GM12878 (cell line): ENCODE results near the gene MYO3A. TPM values are rescaled to one million over a fixed set of nuclear protein-coding genes. Genes with fewer than 3 reads are reported as not detected.

ENCODE experiments used
- ATAC-seq: fragments of 200-7000 bp; cut with Tn5 transposase; 3 replicates; pipeline ENCODE4 v1.9.1; 2020; ENCODE audit warnings: mild to moderate bottlenecking, moderate library complexity
- BruUV-seq: library from RNA; stranded (reverse); fragments of 400-500 nt; replicated peaks from 2 replicates; lab custom pipeline; 2021; lab: Mats Ljungman, UMichigan
- CTCF ChIA-PET: fragments of 300-600 bp; sonication (Branson Sonifier 250); formaldehyde crosslinking; extraction: SDS; loops from one replicate; lab custom pipeline; 2021; ENCODE audit warnings: inconsistent platforms; lab: Yijun Ruan, JAX
- POLR2A ChIA-PET: fragments of 350-600 bp; formaldehyde crosslinking; extraction: SDS; loops from one replicate; lab custom pipeline; 2021; ENCODE audit warnings: inconsistent platforms; lab: Charles Lee
- RAD21 ChIA-PET: fragments of 300-600 bp; sonication (Branson Sonifier 250); formaldehyde crosslinking; loops from one replicate; lab custom pipeline; 2023; ENCODE audit warnings: antibody characterized with exemption; ENCODE audit not compliant: unreplicated experiment; lab: Charles Lee
- SMC1A ChIA-PET: fragments of 300-600 bp; sonication (Branson Sonifier 250); formaldehyde crosslinking; loops from one replicate; lab custom pipeline; 2023; ENCODE audit not compliant: unreplicated experiment, uncharacterized antibody; lab: Charles Lee
- DNase-seq: peaks from one replicate; pipeline ENCODE4 v3.0.0-alpha.2; 2011; ENCODE audit warnings: low read depth, low spot score
- FAIRE-seq: peaks from 3 replicates; lab custom pipeline; 2011; peaks lifted over from hg19 to GRCh38; lab: Jason Lieb, UNC
- H2AFZ ChIP-seq: 2 replicates; pipeline ENCODE4 v1.6.0; 2011; ENCODE audit warnings: low read depth, low read length, control low read depth; ENCODE audit not compliant: control insufficient read depth
- H3K27ac ChIP-seq: 2 replicates; pipeline ENCODE4 v1.5.1; 2011; ENCODE audit warnings: control low read depth; ENCODE audit not compliant: control insufficient read depth, insufficient read depth
- H3K27me3 ChIP-seq, 2 experiments: replicated peaks in 1 of 2; 2 replicates each; pipeline versions ENCODE4 v1.6.0 to v1.6.1; 2011; ENCODE audit warnings: low read length in 1 of 2; ENCODE audit not compliant: control insufficient read depth in 2 of 2, insufficient read depth in 2 of 2
- H3K36me3 ChIP-seq, 2 experiments: 2 replicates each; pipeline ENCODE4 v1.5.1; 2011; ENCODE audit warnings: low read length in 1 of 2; ENCODE audit not compliant: control insufficient read depth in 2 of 2, insufficient read depth in 2 of 2
- H3K4me1 ChIP-seq: 2 replicates; pipeline ENCODE4 v1.6.1; 2011; ENCODE audit warnings: mild to moderate bottlenecking, low read length, moderate library complexity, mixed read lengths; ENCODE audit not compliant: control insufficient read depth, insufficient read depth
- H3K4me2 ChIP-seq: 2 replicates; pipeline ENCODE4 v1.6.0; 2011; ENCODE audit warnings: control low read depth; ENCODE audit not compliant: control insufficient read depth, insufficient read depth
- H3K4me3 ChIP-seq: fragments of 200-600 bp; sonication (generic); 2 replicates; pipeline ENCODE4 v1.5.1; 2016
- H3K79me2 ChIP-seq: 2 replicates; pipeline ENCODE4 v1.6.0; 2011; ENCODE audit warnings: low read length; ENCODE audit not compliant: control insufficient read depth, insufficient read depth
- H3K9ac ChIP-seq: 2 replicates; pipeline ENCODE4 v1.8.0; 2011; ENCODE audit warnings: low read length, control low read depth, mixed read lengths; ENCODE audit not compliant: control insufficient read depth, insufficient read depth
- H3K9me3 ChIP-seq: replicated peaks from 3 replicates; pipeline ENCODE4 v1.5.1; 2011; ENCODE audit warnings: mild to moderate bottlenecking, low read length; ENCODE audit not compliant: control insufficient read depth, insufficient read depth
- H4K20me1 ChIP-seq: 2 replicates; pipeline ENCODE4 v1.6.0; 2011; ENCODE audit not compliant: control insufficient read depth, insufficient read depth
- BCLAF1 ChIP-seq: fragments of 450-650 bp; IDR thresholded peaks from 2 replicates; pipeline ENCODE4 v1.6.1; 2017; ENCODE audit warnings: antibody characterized with exemption, mild to moderate bottlenecking, moderate library complexity
- CTCF ChIP-seq, 3 experiments: IDR thresholded peaks in 2 of 3; conservative IDR thresholded peaks in 1 of 3; 2 replicates each; pipeline ENCODE4 v1.5.1; 2011; ENCODE audit warnings: low read depth in 3 of 3, low read length in 3 of 3, mild to moderate bottlenecking in 3 of 3, control low read depth in 2 of 3, moderate library complexity in 2 of 3, inconsistent platforms in 1 of 3, mixed read lengths in 1 of 3; ENCODE audit not compliant: control insufficient read depth in 2 of 3, insufficient read depth in 1 of 3; ENCODE audit errors: extremely low read depth in 1 of 3
- EED ChIP-seq: sonication (generic); IDR thresholded peaks from 2 replicates; pipeline ENCODE4 v1.6.1; 2016; ENCODE audit warnings: antibody characterized with exemption, low read depth
- ELK1 ChIP-seq: IDR thresholded peaks from 2 replicates; pipeline ENCODE4 v1.6.1; 2012; ENCODE audit warnings: low read depth, low read length, improper control_type of control experiment
- EP300 ChIP-seq, 2 experiments: fragments of 150-350 bp in 1 of 2; IDR thresholded peaks; 2 replicates each; pipeline ENCODE4 v1.6.1; 2011 to 2012; ENCODE audit warnings: low read depth in 2 of 2, low read length in 2 of 2, borderline replicate concordance in 1 of 2, improper control_type of control experiment in 1 of 2, inconsistent platforms in 1 of 2; ENCODE audit not compliant: control insufficient read depth in 1 of 2
- GABPA ChIP-seq: IDR thresholded peaks from 2 replicates; pipeline ENCODE4 v1.6.1; 2014; ENCODE audit warnings: antibody characterized with exemption, low read depth, mild to moderate bottlenecking, inconsistent platforms
- GATAD2B ChIP-seq: fragments of 450-650 bp; conservative IDR thresholded peaks from 2 replicates; pipeline ENCODE4 v1.6.1; 2017; ENCODE audit warnings: low read depth, mild to moderate bottlenecking, moderate library complexity
- HDAC6 ChIP-seq: fragments of 200-600 bp; sonication (generic); IDR thresholded peaks from one replicate; pipeline ENCODE4 v1.8.0; 2017; ENCODE audit warnings: antibody characterized with exemption; ENCODE audit not compliant: unreplicated experiment
- NFXL1 ChIP-seq: fragments of 450-650 bp; IDR thresholded peaks from 2 replicates; pipeline ENCODE4 v1.6.1; 2017; ENCODE audit warnings: antibody characterized with exemption, mild to moderate bottlenecking, borderline replicate concordance
- PRDM15 ChIP-seq: fragments of 450-650 bp; formaldehyde crosslinking; IDR thresholded peaks from 2 replicates; pipeline ENCODE4 v1.4.0; 2020; ENCODE audit warnings: mild to moderate bottlenecking, moderate library complexity
- RBBP5 ChIP-seq: fragments of 200-600 bp; sonication (generic); conservative IDR thresholded peaks from 2 replicates; pipeline ENCODE4 v1.6.1; 2016
- SMARCA5 ChIP-seq: fragments of 450-650 bp; IDR thresholded peaks from 2 replicates; pipeline ENCODE4 v1.6.1; 2017; ENCODE audit warnings: mild to moderate bottlenecking
- USF2 ChIP-seq: IDR thresholded peaks from 2 replicates; pipeline ENCODE4 v1.6.1; 2011; ENCODE audit warnings: low read depth, low read length, improper control_type of control experiment, borderline replicate concordance
- ZZZ3 ChIP-seq: IDR thresholded peaks from 2 replicates; pipeline ENCODE4 v1.6.1; 2011; ENCODE audit warnings: low read depth; ENCODE audit not compliant: control insufficient read depth, insufficient read length
- WGBS: methylation state at CpG from one replicate; pipeline ENCODE4 v1.1.6; 2016; ENCODE audit warnings: low lambda C conversion rate; ENCODE audit not compliant: insufficient replicate concordance, insufficient coverage; ENCODE audit errors: missing lambda C conversion rate; 5-methylcytosine and 5-hydroxymethylcytosine counted together
- in situ Hi-C: fragments of 300-500 bp; cut with MboI; formaldehyde crosslinking; loops from 9 replicates; pipeline ENCODE4 v1.14.3; 2018; ENCODE audit warnings: mixed read lengths
- intact Hi-C: fragments of 100-400 bp; cut with micrococcal nuclease; formaldehyde crosslinking; loops from one replicate; pipeline ENCODE4 v1.14.2; 2022; ENCODE audit not compliant: unreplicated experiment
- polyA plus RNA-seq, 11 experiments: library from polyadenylated mRNA; depleted of rRNA in 4 of 11; unstranded in 6 of 11; stranded (reverse) in 5 of 11; fragments of >200 nt; fragmentation: Nextera tagmentation in 4 of 11; fragmentation: Illumina TruSeq in 1 of 11; extraction: Ambion mirVana in 4 of 11; extraction: Trizol in 1 of 11; gene quantifications; 1 replicate in 1 of 11; 2 replicates in 10 of 11; pipeline versions ENCODE4 v1.2.1 to v1.2.3, GENCODE V29; 2011 to 2016; ENCODE audit warnings: inconsistent platforms in 2 of 11, missing spikeins in 2 of 11, low read depth in 1 of 11
- total RNA-seq, 4 experiments: library from RNA; depleted of rRNA in 3 of 4; stranded (reverse); fragments of >200 nt in 3 of 4; fragmentation: Illumina TruSeq in 1 of 4; extraction: Trizol in 1 of 4; gene quantifications; 2 replicates each; pipeline versions ENCODE4 v1.2.1 to v1.2.3, GENCODE V29; 2013 to 2021

MYO3A gene
- total and polyA plus RNA-seq, 10 of the 15 experiments (the other 5 are each of a cell fraction or from before 2014, with no cell fraction given), result not detected

GRCh38 chr10:26015092-26015491 is 81.1 kb downstream of the MYO3A start:
- no peak for DNase-seq
- no peaks in the 10 kb centered on the region for H3K36me3 ChIP-seq
- H3K79me2 ChIP-seq, result no peaks in the 10 kb centered on the region
- no peaks in the 10 kb centered on the region for H3K9me3 ChIP-seq
- no peak for FAIRE-seq
- no peak overlapping the region for H2AFZ ChIP-seq
- no peak for ATAC-seq
- intact Hi-C loops (no loop called here), in situ Hi-C loops (no loop called here)
- H3K4me3 ChIP-seq, result no peak overlapping the region
- no TSS peak for BruUV-seq
- no peaks in the 10 kb centered on the region for H3K27me3 ChIP-seq
- H3K4me1 ChIP-seq, result no peaks in the 10 kb centered on the region
- ChIA-PET CTCF (interaction anchor here (0.6 kb wide), 1 partner anchor 14 kb away, joined by 3 read pairs; no protein-coding TSS in a partner anchor), POLR2A (no interaction called here), RAD21 (no interaction called here), SMC1A (no interaction called here)
- no peak overlapping the region for H3K27ac ChIP-seq
- WGBS, result 0% methylated on average over 1 of the region's 1 CpG
- no peak overlapping the region for H3K9ac ChIP-seq
- no peak overlapping the region for H3K4me2 ChIP-seq
- no peaks in the 10 kb centered on the region for H4K20me1 ChIP-seq
- TF ChIP-seq BCLAF1 (no peak), SMARCA5 (no peak), GATAD2B (no peak), ELK1 (no peak), RBBP5 (no peak), CTCF (IDR thresholded peaks at IDR 0.05 in 2 of 3, conservative IDR thresholded peaks at IDR 0.05 in 1 of 3; ENCODE audit: control insufficient read depth in 2 of 3, extremely low read depth in 1 of 3, insufficient read depth in 1 of 3, low read depth in 3 of 3, low read length in 3 of 3) (no peak), USF2 (no peak), HDAC6 (no peak), PRDM15 (CRISPR knock-in tag) (no peak), EP300 (IDR thresholded peaks at IDR 0.05; ENCODE audit: borderline replicate concordance in 1 of 2, control insufficient read depth in 1 of 2, low read depth in 2 of 2, low read length in 2 of 2) (no peak), GABPA (no peak), EED (no peak), ZZZ3 (no peak), NFXL1 (no peak)
